Calu3 (cell line): ENCODE measurements around the gene RPN2. TPM values are rescaled to one million over a fixed set of nuclear protein-coding genes. Genes with fewer than 3 reads are reported as not detected.

Source experiments
- BruUV-seq: library from RNA; stranded (reverse); fragments of 400-500 nt; replicated peaks from 2 replicates; lab custom pipeline; 2021; lab: Mats Ljungman, UMichigan
- CTCF ChIA-PET: fragments of 300-600 bp; sonication (Branson Sonifier 250); formaldehyde crosslinking; loops from one replicate; lab custom pipeline; 2022; ENCODE audit warnings: antibody characterized with exemption; lab: Charles Lee
- DNase-seq: peaks from one replicate; pipeline ENCODE4 v3.0.0; 2022
- H3K27ac Mint-ChIP-seq: one replicate; pipeline ENCODE4 v1.8.0; 2022; ENCODE audit warnings: mixed read lengths; ENCODE audit not compliant: unreplicated experiment
- H3K27me3 Mint-ChIP-seq: one replicate; pipeline ENCODE4 v1.8.0; 2022; ENCODE audit warnings: mixed read lengths; ENCODE audit not compliant: unreplicated experiment
- H3K36me3 Mint-ChIP-seq: one replicate; pipeline ENCODE4 v1.8.0; 2022; ENCODE audit warnings: mild to moderate bottlenecking, moderate library complexity, mixed read lengths; ENCODE audit not compliant: insufficient read depth, unreplicated experiment
- H3K4me1 Mint-ChIP-seq: one replicate; pipeline ENCODE4 v1.8.0; 2022; ENCODE audit warnings: mild to moderate bottlenecking, low read depth, mixed read lengths; ENCODE audit not compliant: unreplicated experiment
- H3K4me3 Mint-ChIP-seq: one replicate; pipeline ENCODE4 v1.8.0; 2022; ENCODE audit warnings: mild to moderate bottlenecking, low read depth, moderate library complexity, mixed read lengths; ENCODE audit not compliant: unreplicated experiment
- H3K9me3 Mint-ChIP-seq: one replicate; pipeline ENCODE4 v1.8.0; 2022; ENCODE audit warnings: low read depth, mixed read lengths; ENCODE audit not compliant: unreplicated experiment
- intact Hi-C: fragments of 100-400 bp; cut with micrococcal nuclease; formaldehyde crosslinking; loops from one replicate; pipeline ENCODE4 v1.10.0; 2022; ENCODE audit not compliant: unreplicated experiment
- total RNA-seq: library from RNA; stranded (reverse); gene quantifications from 2 replicates; pipeline ENCODE4 v1.2.3, GENCODE V29; 2022
- TF ChIP-seq, protein P1 (sequence below): fragments of 200-600 bp; IDR thresholded peaks from one replicate; pipeline ENCODE4 v1.8.0; 2022; ENCODE audit warnings: antibody characterized with exemption; ENCODE audit not compliant: unreplicated experiment

The RPN2 gene
- total RNA-seq, 1 experiment from 2014 or later: 522 TPM

DNA sequence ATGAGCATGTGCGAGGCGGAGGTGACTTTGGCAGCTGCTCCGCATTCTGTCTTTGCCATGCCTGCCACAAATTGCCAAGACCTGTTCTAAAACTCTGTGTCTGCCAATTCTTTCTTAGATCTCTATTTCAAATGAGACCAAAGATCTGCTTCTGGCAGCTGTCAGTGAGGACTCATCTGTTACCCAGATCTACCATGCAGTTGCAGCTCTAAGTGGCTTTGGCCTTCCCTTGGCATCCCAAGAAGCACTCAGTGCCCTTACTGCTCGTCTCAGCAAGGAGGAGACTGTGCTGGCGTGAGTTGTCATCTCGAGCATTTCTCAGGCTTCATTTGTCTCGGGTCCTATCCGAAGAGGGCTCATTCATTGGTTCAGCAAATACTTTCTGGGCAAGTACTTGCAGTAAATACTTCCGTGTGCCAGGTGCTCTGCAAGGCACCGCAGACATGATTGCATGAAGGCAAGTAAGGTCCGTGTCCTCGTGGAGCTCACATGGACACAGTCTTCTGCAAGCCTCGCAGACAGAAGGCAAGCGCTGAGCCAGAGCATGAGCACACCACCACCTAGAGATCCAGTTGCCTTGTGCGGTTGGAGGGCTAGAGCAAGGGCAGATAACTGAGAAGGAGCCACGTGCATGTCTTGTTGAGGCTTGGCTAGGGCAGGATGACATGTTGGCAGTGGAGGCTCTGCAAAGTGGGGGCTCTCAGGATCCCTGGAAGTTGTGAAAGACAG is 20.0 kb downstream of the RPN2 start:
- Mint-ChIP-seq H3K36me3 (peaks cover 72% of the 10 kb centered on the region), H3K27me3 (no peaks in the 10 kb centered on the region), H3K9me3 (no peaks in the 10 kb centered on the region), H3K27ac (no peak overlapping the region), H3K4me1 (peaks cover 28% of the 10 kb centered on the region), H3K4me3 (no peak overlapping the region)
- DNase-seq: no peak
- no TSS peak for BruUV-seq
- CTCF ChIA-PET: no interaction called here
- TF ChIP-seq, protein P1, sequence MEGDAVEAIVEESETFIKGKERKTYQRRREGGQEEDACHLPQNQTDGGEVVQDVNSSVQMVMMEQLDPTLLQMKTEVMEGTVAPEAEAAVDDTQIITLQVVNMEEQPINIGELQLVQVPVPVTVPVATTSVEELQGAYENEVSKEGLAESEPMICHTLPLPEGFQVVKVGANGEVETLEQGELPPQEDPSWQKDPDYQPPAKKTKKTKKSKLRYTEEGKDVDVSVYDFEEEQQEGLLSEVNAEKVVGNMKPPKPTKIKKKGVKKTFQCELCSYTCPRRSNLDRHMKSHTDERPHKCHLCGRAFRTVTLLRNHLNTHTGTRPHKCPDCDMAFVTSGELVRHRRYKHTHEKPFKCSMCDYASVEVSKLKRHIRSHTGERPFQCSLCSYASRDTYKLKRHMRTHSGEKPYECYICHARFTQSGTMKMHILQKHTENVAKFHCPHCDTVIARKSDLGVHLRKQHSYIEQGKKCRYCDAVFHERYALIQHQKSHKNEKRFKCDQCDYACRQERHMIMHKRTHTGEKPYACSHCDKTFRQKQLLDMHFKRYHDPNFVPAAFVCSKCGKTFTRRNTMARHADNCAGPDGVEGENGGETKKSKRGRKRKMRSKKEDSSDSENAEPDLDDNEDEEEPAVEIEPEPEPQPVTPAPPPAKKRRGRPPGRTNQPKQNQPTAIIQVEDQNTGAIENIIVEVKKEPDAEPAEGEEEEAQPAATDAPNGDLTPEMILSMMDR: no peak
- intact Hi-C loops: no loop called here

DNA sequence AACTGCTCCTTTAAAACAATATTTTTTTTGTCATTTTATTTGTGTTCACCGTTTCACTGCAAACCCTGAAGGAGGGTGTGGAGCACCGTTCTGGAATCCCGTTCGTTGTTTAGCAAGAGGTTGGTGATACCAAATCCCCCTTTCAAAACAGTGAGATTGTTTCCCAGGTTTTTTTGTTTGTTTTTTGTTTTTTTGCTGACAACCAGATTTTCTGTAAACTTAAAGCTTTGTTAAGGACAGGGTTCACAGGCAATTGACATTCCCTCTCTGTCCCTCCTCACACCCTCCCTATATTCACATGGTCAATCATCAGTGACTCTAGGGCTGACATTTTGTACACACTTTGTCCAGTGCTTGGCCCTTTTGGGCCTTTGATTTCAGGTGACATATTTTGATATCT is 21.2 kb downstream of the RPN2 start:
- Mint-ChIP-seq H3K4me1 (peaks cover 15% of the 10 kb centered on the region), H3K9me3 (no peaks in the 10 kb centered on the region), H3K36me3 (peaks cover 79% of the 10 kb centered on the region), H3K4me3 (no peak overlapping the region), H3K27ac (no peak overlapping the region), H3K27me3 (no peaks in the 10 kb centered on the region)
- CTCF ChIA-PET: interaction anchor here (0.7 to 1.5 kb wide), 3 partner anchors 8 to 56 kb away, joined by 3 to 4 read pairs (median 3); partner anchors contain the start of genes MROH8 and RPN2
- no peak for DNase-seq
- intact Hi-C loops: no loop called here
- BruUV-seq: no TSS peak
- TF ChIP-seq, protein P1: no peak

DNA sequence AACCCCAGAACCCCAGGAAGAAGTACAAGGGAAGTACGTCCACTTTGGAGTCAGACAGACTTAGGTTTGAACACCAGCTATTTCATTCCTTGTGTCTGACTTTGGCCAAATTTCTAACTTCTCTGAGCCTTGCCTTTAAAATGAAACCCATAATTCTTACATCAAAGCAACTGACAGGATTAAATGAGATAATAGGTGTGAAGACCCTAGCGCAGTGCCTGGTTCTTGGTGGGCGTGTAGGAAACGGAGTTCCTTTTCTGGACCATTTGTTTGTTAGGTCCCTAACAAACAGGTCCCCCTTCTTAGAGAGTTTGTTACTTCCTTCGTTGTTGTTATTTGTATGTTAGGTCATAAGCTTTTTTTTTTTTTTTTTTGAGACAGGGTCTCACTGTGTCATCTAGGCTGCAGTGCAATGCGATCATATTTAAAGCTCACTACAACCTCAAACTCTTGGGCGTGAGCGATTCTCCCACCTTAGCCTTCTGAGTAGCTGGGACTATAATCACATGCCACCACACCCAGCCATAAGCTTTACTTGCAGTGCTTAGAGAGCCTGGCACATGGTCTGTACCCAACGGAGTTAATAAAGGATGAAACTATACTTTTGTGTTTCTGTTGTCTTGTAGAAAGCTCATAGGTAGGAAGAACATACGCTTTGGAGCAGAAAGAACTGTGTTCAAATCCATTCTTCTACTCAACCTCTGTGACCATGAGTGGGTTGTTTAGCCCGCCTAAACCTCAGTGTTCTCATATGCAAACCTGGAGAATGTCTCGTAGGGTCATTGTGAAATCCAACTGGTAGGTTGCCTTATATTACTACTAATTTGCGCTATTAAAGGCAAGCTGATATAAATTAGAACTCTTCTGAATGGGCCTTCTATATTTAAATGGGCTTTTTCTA is 22.0 kb downstream of the RPN2 start:
- Mint-ChIP-seq H3K4me3 (no peak overlapping the region), H3K4me1 (peaks cover 15% of the 10 kb centered on the region), H3K36me3 (peaks cover 82% of the 10 kb centered on the region), H3K27me3 (no peaks in the 10 kb centered on the region), H3K9me3 (no peaks in the 10 kb centered on the region), H3K27ac (no peak overlapping the region)
- TF ChIP-seq, protein P1: no peak
- CTCF ChIA-PET: interaction anchor here (0.6 to 1.5 kb wide), 4 partner anchors 9 to 276 kb away, joined by 3 to 4 read pairs (median 3); partner anchors contain the start of genes MROH8 and RPN2
- no TSS peak for BruUV-seq
- no peak for DNase-seq
- intact Hi-C loops: no loop called here

DNA sequence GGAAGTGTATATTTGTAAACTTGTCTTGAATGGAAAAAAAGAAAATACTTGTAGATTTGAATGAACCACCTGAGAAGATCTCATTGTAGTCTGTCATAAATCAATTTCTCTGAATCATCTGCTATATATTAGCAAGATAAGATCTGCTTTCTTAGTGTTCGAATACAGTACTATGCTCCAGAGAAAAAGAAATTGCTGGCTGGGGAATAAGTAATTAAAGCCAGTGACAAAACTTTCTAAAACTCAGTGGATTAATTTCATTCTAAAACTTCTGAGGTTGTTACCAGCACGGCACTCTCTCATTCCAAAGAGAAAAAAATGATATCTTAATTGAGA is 22.7 kb downstream of the RPN2 start:
- H3K27ac Mint-ChIP-seq: peak overlapping the region; percentile 4
- peaks cover 79% of the 10 kb centered on the region for H3K36me3 Mint-ChIP-seq
- no peak overlapping the region for H3K4me3 Mint-ChIP-seq
- CTCF ChIA-PET: interaction anchor here (1.5 kb wide), 1 partner anchor 23 kb away, joined by 4 read pairs; the partner anchor contains the start of genes MROH8 and RPN2
- no peak for DNase-seq
- no TSS peak for BruUV-seq
- peaks cover 15% of the 10 kb centered on the region for H3K4me1 Mint-ChIP-seq
- no peaks in the 10 kb centered on the region for H3K27me3 Mint-ChIP-seq
- TF ChIP-seq, protein P1: no peak
- intact Hi-C loops: loop anchor here (1.0 kb wide), 1 partner anchor 333 kb away; no protein-coding TSS in a partner anchor
- no peaks in the 10 kb centered on the region for H3K9me3 Mint-ChIP-seq
